Activated T-helper 2 cell treated with anti-CD3 and anti-CD28 coated beads, Interferon-gamma antibody, Interleukin-2, Interleukin-4, amounts not matched to agents 10 μg/mL and 5 μg/mL and 100 μg/mL, durations not matched to agents 14 hours and 24 hours and 36 hours (primary cell): ENCODE measurements around the gene TOM1L1. TPM values are rescaled to one million over a fixed set of nuclear protein-coding genes. Genes with fewer than 3 reads are reported as not detected.

Source experiments
- DNase-seq: peaks from one replicate; pipeline ENCODE4 v3.0.0; 2021; ENCODE audit warnings: low spot score
- H3K27ac Mint-ChIP-seq: one replicate; pipeline ENCODE4 v1.8.0; 2021; ENCODE audit warnings: mixed read lengths
- H3K27me3 Mint-ChIP-seq: one replicate; pipeline ENCODE4 v1.8.0; 2021; ENCODE audit warnings: low read depth, mixed read lengths
- H3K36me3 Mint-ChIP-seq: one replicate; pipeline ENCODE4 v1.8.0; 2021; ENCODE audit warnings: low read depth, mixed read lengths
- H3K4me1 Mint-ChIP-seq: one replicate; pipeline ENCODE4 v1.8.0; 2021; ENCODE audit warnings: low read depth, mixed read lengths
- H3K4me3 Mint-ChIP-seq: one replicate; pipeline ENCODE4 v1.8.0; 2021; ENCODE audit warnings: low read depth, mild to moderate bottlenecking, moderate library complexity, mixed read lengths
- H3K9me3 Mint-ChIP-seq: one replicate; pipeline ENCODE4 v1.8.0; 2021; ENCODE audit warnings: mixed read lengths
- intact Hi-C: fragments of 100-400 bp; cut with micrococcal nuclease; formaldehyde crosslinking; loops from one replicate; pipeline ENCODE4 v1.15.1; 2023
- total RNA-seq: library from RNA; stranded (reverse); gene quantifications from 2 replicates; pipeline ENCODE4 v1.2.3, GENCODE V29; 2022

The TOM1L1 gene
- total RNA-seq, 1 donor from 2014 or later = 1.2 TPM

DNA sequence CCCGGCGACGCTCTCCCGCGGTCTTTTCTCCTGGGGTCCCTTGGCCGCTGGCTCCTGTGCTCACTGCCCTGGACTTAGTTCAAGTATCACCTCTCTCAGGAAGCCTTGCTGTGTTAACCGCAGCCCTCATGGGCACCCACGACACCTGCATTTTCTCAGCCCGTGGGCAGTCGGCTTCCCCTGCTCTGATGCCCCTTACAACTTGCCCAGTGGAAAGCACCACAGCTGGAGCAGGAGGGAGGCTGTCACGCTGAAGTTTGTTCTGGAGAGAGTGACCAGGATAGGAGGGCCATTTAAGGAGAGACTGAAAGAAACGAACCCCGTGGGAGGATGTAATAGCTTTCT is 68.3 kb downstream of the TOM1L1 start:
- Mint-ChIP-seq H3K9me3 (no peaks in the 10 kb centered on the region), H3K4me1 (peaks cover 31% of the 10 kb centered on the region), H3K27ac (no peak overlapping the region), H3K4me3 (no peak overlapping the region), H3K36me3 (peaks cover 15% of the 10 kb centered on the region), H3K27me3 (no peaks in the 10 kb centered on the region)
- DNase-seq = no peak
- intact Hi-C loops = loop anchor here (2.0 to 5.0 kb wide), 2 partner anchors 268 to 378 kb away; no protein-coding TSS in a partner anchor

- H3K4me3 Mint-ChIP-seq = no peak overlapping the region
- intact Hi-C loops = loop anchor here (2.0 to 5.0 kb wide), 2 partner anchors 267 to 377 kb away; no protein-coding TSS in a partner anchor
- no peak for DNase-seq
- H3K4me1 Mint-ChIP-seq = peaks cover 31% of the 10 kb centered on the region
- H3K36me3 Mint-ChIP-seq = peaks cover 12% of the 10 kb centered on the region
- H3K27ac Mint-ChIP-seq = no peak overlapping the region
- H3K9me3 Mint-ChIP-seq = no peaks in the 10 kb centered on the region
- H3K27me3 Mint-ChIP-seq = no peaks in the 10 kb centered on the region
Observed at GRCh38 chr17:54969658-54970572, 69.3 kb downstream of the TOM1L1 start.

GRCh38 chr17:54971147-54971546 is 70.5 kb downstream of the TOM1L1 start:
- intact Hi-C loops = no loop called here
- H3K9me3 Mint-ChIP-seq = no peaks in the 10 kb centered on the region
- no peak overlapping the region for H3K27ac Mint-ChIP-seq
- H3K27me3 Mint-ChIP-seq = no peaks in the 10 kb centered on the region
- DNase-seq = no peak
- peaks cover 4% of the 10 kb centered on the region for H3K36me3 Mint-ChIP-seq
- H3K4me3 Mint-ChIP-seq = no peak overlapping the region
- peaks cover 30% of the 10 kb centered on the region for H3K4me1 Mint-ChIP-seq

- no peak for DNase-seq
- Mint-ChIP-seq H3K4me3 (no peak overlapping the region), H3K27ac (no peak overlapping the region), H3K36me3 (no peaks in the 10 kb centered on the region), H3K27me3 (no peaks in the 10 kb centered on the region), H3K9me3 (no peaks in the 10 kb centered on the region), H3K4me1 (peaks cover 26% of the 10 kb centered on the region)
- intact Hi-C loops = no loop called here
Observed at GRCh38 chr17:54971901-54972300, 71.2 kb downstream of the TOM1L1 start.

DNA sequence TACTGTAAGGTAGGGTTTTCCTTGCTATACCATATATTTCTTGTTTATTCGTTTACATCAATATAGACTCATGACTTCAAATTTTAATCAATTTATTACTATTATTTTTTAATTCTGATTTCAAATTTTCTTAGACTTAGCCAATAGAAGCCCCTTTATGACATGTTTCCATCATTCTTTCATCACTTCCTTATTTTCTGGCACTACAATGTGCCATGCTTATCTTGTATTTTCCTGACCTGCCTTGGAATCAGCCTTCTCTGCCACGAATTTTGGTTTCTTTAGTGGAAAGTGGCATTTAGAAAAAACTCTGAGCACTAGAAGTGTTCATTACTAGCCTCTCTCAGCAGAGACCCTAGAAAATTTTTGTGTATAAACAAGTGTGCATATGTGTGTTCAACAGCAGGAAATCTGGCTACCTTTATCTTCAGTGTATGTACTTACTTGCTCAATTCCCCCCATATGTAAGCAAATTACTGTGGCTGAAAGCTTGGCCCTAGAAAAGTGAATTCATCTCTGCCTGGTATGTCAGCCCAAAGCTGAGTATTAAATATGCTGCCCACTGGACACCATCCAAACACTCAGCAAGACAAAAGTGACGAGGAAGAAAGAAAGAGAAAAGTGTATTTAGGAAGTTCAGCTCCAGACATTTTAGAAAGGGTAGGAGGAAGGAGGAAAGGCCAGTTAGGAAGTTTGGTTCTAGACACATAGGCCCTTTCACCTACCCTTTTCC is 71.9 kb downstream of the TOM1L1 start:
- peaks cover 22% of the 10 kb centered on the region for H3K4me1 Mint-ChIP-seq
- no peak overlapping the region for H3K27ac Mint-ChIP-seq
- H3K27me3 Mint-ChIP-seq = no peaks in the 10 kb centered on the region
- H3K4me3 Mint-ChIP-seq = no peak overlapping the region
- no peaks in the 10 kb centered on the region for H3K36me3 Mint-ChIP-seq
- DNase-seq = no peak
- no peaks in the 10 kb centered on the region for H3K9me3 Mint-ChIP-seq
- intact Hi-C loops = no loop called here

- intact Hi-C loops = no loop called here
- DNase-seq = no peak
- Mint-ChIP-seq H3K4me3 (no peak overlapping the region), H3K4me1 (peaks cover 26% of the 10 kb centered on the region), H3K36me3 (peaks cover 4% of the 10 kb centered on the region), H3K9me3 (peaks cover 4% of the 10 kb centered on the region), H3K27me3 (no peaks in the 10 kb centered on the region), H3K27ac (no peak overlapping the region)
Observed at GRCh38 chr17:54974759-54975158, 74.1 kb downstream of the TOM1L1 start.

DNA sequence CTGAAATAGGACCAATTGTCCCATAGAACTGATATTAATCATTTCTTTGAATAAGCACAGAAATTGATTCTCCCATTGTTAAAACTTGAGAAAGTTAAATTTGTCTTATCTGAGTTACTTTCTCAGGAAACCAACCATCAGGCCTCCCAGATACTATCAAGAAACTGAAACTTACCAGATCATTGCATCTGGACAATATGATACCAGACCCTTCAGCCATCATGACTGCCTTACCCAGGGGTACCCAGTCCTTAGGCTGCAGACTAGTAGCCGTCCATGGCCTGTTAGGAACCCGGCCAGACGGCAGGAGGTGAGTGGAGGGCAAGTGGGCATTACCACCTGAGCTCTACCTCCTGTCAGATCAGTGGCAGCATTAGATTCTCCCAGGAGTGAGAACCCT is 75.7 kb downstream of the TOM1L1 start:
- H3K27me3 Mint-ChIP-seq = no peaks in the 10 kb centered on the region
- DNase-seq = no peak
- peaks cover 11% of the 10 kb centered on the region for H3K9me3 Mint-ChIP-seq
- peaks cover 19% of the 10 kb centered on the region for H3K4me1 Mint-ChIP-seq
- H3K4me3 Mint-ChIP-seq = no peak overlapping the region
- no peak overlapping the region for H3K27ac Mint-ChIP-seq
- peaks cover 12% of the 10 kb centered on the region for H3K36me3 Mint-ChIP-seq
- intact Hi-C loops = no loop called here

DNA sequence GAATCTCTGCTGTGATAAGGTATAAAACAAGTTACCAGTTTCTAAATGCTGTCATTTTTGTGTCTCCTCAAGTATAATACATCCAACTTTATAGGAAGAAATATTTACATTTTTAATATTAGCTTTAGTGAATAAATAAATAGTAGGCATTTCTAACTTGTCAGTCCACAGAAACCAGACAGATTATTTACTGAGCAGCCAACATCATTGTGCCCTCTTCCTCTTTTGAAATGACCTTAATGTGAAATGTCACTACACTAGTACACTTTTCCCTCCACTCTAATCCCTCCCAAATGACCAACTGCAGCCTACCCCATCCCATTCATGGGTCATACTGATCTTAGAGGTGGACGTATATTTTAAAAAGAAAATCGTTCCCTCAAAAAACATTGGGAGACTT is 77.1 kb downstream of the TOM1L1 start:
- Mint-ChIP-seq H3K4me3 (no peak overlapping the region), H3K9me3 (peaks cover 13% of the 10 kb centered on the region), H3K4me1 (peaks cover 17% of the 10 kb centered on the region), H3K36me3 (peaks cover 15% of the 10 kb centered on the region), H3K27me3 (no peaks in the 10 kb centered on the region), H3K27ac (no peak overlapping the region)
- intact Hi-C loops = no loop called here
- no peak for DNase-seq

DNA sequence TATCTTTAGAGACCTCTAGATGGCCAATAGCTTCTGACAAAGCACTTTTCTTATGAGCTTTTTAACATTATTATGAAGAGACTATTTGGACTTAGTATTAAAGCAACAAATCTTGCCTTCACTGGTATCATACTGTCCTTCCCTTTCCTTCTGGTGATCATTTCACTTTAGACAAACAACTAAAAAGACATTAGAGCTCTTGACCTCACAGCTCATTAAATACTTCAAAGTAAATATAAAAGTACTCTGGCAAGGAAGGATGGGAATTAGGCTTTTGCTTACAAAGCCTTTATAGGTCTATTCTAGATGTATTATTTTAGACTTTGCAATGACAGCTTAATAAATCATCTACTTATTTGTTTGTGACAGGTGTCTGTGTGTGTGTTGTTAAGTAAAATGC is 79.0 kb downstream of the TOM1L1 start:
- no peak for DNase-seq
- Mint-ChIP-seq H3K27ac (no peak overlapping the region), H3K27me3 (no peaks in the 10 kb centered on the region), H3K4me3 (no peak overlapping the region), H3K9me3 (peaks cover 13% of the 10 kb centered on the region), H3K4me1 (peaks cover 17% of the 10 kb centered on the region), H3K36me3 (peaks cover 15% of the 10 kb centered on the region)
- intact Hi-C loops = no loop called here

DNA sequence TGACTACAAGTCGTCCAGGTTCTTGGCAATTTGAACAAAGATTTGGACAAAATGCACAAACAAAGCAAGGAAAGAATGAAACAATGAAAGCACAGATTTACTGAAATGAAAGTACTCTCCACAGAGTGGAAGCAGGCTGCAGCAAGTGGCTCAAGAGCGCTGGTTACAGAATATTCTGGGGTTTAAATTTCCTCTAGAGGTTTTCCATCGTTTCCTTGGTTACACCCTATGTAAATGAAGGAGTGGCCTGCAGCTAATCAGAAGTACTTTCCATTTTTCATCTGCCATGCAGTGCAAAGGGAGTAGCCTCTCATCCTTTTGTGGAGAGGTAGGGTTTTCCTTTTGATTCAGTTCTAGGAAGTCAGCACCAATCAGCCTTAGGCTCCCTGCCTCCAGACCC is 79.7 kb downstream of the TOM1L1 start:
- DNase-seq = no peak
- no peak overlapping the region for H3K4me3 Mint-ChIP-seq
- intact Hi-C loops = no loop called here
- H3K27ac Mint-ChIP-seq = no peak overlapping the region
- peaks cover 15% of the 10 kb centered on the region for H3K36me3 Mint-ChIP-seq
- peaks cover 18% of the 10 kb centered on the region for H3K4me1 Mint-ChIP-seq
- peaks cover 13% of the 10 kb centered on the region for H3K9me3 Mint-ChIP-seq
- H3K27me3 Mint-ChIP-seq = no peaks in the 10 kb centered on the region

GRCh38 chr17:54982399-54982798 is 81.7 kb downstream of the TOM1L1 start:
- Mint-ChIP-seq H3K4me3 (no peak overlapping the region), H3K27ac (no peak overlapping the region), H3K9me3 (peaks cover 13% of the 10 kb centered on the region), H3K36me3 (peaks cover 15% of the 10 kb centered on the region), H3K27me3 (no peaks in the 10 kb centered on the region), H3K4me1 (peaks cover 9% of the 10 kb centered on the region)
- DNase-seq = no peak
- intact Hi-C loops = no loop called here

DNA sequence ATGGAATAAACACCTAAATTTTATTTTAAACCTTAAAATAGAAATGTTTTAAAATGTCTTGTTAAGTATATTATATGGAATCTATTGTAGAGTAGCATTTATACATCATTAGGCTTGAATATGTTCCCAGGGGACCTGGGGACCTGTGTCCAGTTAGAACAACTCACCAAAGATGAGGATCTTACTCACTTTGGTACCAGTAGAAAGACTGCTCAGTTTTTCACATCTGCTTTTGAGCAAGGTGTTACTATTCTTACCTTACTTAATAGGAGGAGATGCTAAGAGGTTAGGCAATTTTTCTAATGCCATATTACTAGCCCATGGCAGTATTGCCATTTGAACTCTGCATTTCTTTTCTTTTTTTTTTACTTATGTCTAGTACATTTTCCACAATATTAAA is 82.6 kb downstream of the TOM1L1 start:
- H3K4me3 Mint-ChIP-seq = no peak overlapping the region
- H3K27me3 Mint-ChIP-seq = no peaks in the 10 kb centered on the region
- peaks cover 15% of the 10 kb centered on the region for H3K36me3 Mint-ChIP-seq
- peaks cover 9% of the 10 kb centered on the region for H3K4me1 Mint-ChIP-seq
- peaks cover 13% of the 10 kb centered on the region for H3K9me3 Mint-ChIP-seq
- intact Hi-C loops = no loop called here
- no peak for DNase-seq
- no peak overlapping the region for H3K27ac Mint-ChIP-seq

- peaks cover 10% of the 10 kb centered on the region for H3K36me3 Mint-ChIP-seq
- intact Hi-C loops = no loop called here
- no peak overlapping the region for H3K4me3 Mint-ChIP-seq
- no peaks in the 10 kb centered on the region for H3K27me3 Mint-ChIP-seq
- peaks cover 8% of the 10 kb centered on the region for H3K9me3 Mint-ChIP-seq
- no peak for DNase-seq
- H3K27ac Mint-ChIP-seq = no peak overlapping the region
- H3K4me1 Mint-ChIP-seq = peaks cover 4% of the 10 kb centered on the region
Observed at GRCh38 chr17:54985476-54985875, 84.8 kb downstream of the TOM1L1 start.
